Panc1 (cell line): ENCODE data around the gene EPHA3. TPM values are rescaled to one million over a fixed set of nuclear protein-coding genes. Genes with fewer than 3 reads are reported as not detected.

ENCODE experiments used
- ATAC-seq: fragments of 200-7000 bp; cut with Tn5 transposase; 2 replicates; pipeline ENCODE4 v1.9.1; 2020; ENCODE audit warnings: mild to moderate bottlenecking, moderate library complexity
- BruUV-seq: library from RNA; stranded (reverse); fragments of 400-500 nt; replicated peaks from 2 replicates; lab custom pipeline; 2021; lab: Mats Ljungman, UMichigan
- CTCF ChIA-PET: fragments of 300-600 bp; sonication (Branson Sonifier 250); formaldehyde crosslinking; loops from one replicate; lab custom pipeline; 2022; ENCODE audit warnings: antibody characterized with exemption; lab: Charles Lee
- POLR2A ChIA-PET: fragments of 300-600 bp; sonication (Branson Sonifier 250); formaldehyde crosslinking; loops from one replicate; lab custom pipeline; 2022; ENCODE audit warnings: antibody characterized with exemption; lab: Charles Lee
- DNase-seq: peaks from one replicate; pipeline ENCODE4 v3.0.0-alpha.2; 2010; ENCODE audit warnings: low read depth, low spot score
- H3K27ac ChIP-seq: 2 replicates; pipeline ENCODE4 v1.5.1; 2011; ENCODE audit warnings: mild to moderate bottlenecking, low read length, inconsistent platforms
- H3K27me3 ChIP-seq: fragments of 200-500 bp; sonication (Bioruptor generic); 2 replicates; pipeline ENCODE4 v1.6.0; 2014; ENCODE audit warnings: low read length, inconsistent platforms; ENCODE audit not compliant: control insufficient read depth, insufficient read depth
- H3K36me3 ChIP-seq: fragments of 200-500 bp; sonication (Bioruptor generic); 2 replicates; pipeline ENCODE4 v1.5.1; 2014; ENCODE audit warnings: inconsistent platforms, mild to moderate bottlenecking, low read length, moderate library complexity; ENCODE audit not compliant: control insufficient read depth, insufficient read depth
- H3K4me1 ChIP-seq: 2 replicates; pipeline ENCODE4 v1.5.1; 2011; ENCODE audit warnings: inconsistent platforms, mild to moderate bottlenecking, low read length, moderate library complexity; ENCODE audit not compliant: control insufficient read depth, insufficient read depth
- H3K4me3 ChIP-seq, 2 experiments: 2 replicates each; pipeline ENCODE4 v1.5.1; 2011 to 2012; ENCODE audit warnings: low read depth in 2 of 2, low read length in 2 of 2, mild to moderate bottlenecking in 2 of 2, inconsistent platforms in 1 of 2, moderate library complexity in 1 of 2
- H3K9me3 ChIP-seq: fragments of 200-500 bp; sonication (Bioruptor generic); 2 replicates; pipeline ENCODE4 v1.5.1; 2014; ENCODE audit warnings: low read depth, mild to moderate bottlenecking, inconsistent platforms, low read length, moderate library complexity; ENCODE audit not compliant: control insufficient read depth, insufficient read depth
- POLR2AphosphoS5 ChIP-seq: IDR thresholded peaks from 2 replicates; pipeline ENCODE4 v1.6.1; 2012; ENCODE audit warnings: mild to moderate bottlenecking, low read depth, low read length, moderate library complexity
- SIN3A ChIP-seq: IDR thresholded peaks from 2 replicates; pipeline ENCODE4 v1.6.1; 2012; ENCODE audit warnings: low read depth, mild to moderate bottlenecking, low read length, moderate library complexity, borderline replicate concordance; ENCODE audit not compliant: insufficient read depth
- TCF7L2 ChIP-seq: IDR thresholded peaks from 2 replicates; pipeline ENCODE4 v1.6.1; 2011; ENCODE audit warnings: mild to moderate bottlenecking, low read depth, low read length, inconsistent platforms
- in situ Hi-C: cut with HindIII; loops from 2 replicates; pipeline ENCODE4 v1.10.0; 2016; ENCODE audit warnings: low sequenced_read_pairs, low pct_unique_long_range_greater_than_20kb
- intact Hi-C: fragments of 100-400 bp; cut with micrococcal nuclease; formaldehyde crosslinking; loops from one replicate; pipeline ENCODE4 v1.10.0; 2022; ENCODE audit not compliant: unreplicated experiment
- total RNA-seq: library from RNA; stranded (reverse); gene quantifications from one replicate; pipeline ENCODE4 v1.2.1, GENCODE V29; 2021; ENCODE audit not compliant: unreplicated experiment
- TF ChIP-seq, protein P1 (sequence below): fragments of 450-650 bp; IDR thresholded peaks from 2 replicates; pipeline ENCODE4 v1.5.1; 2017; ENCODE audit warnings: mild to moderate bottlenecking
- TF ChIP-seq, protein P2 (sequence below), 2 experiments: IDR thresholded peaks; 2 replicates each; pipeline ENCODE4 v1.6.1; 2011 to 2012; ENCODE audit warnings: low read depth in 2 of 2, control low read depth in 1 of 2, low read length in 1 of 2, mild to moderate bottlenecking in 1 of 2, moderate library complexity in 1 of 2; ENCODE audit not compliant: insufficient read depth in 1 of 2

EPHA3 gene
- total RNA-seq, 1 experiment from 2014 or later = 0.05 TPM

DNA sequence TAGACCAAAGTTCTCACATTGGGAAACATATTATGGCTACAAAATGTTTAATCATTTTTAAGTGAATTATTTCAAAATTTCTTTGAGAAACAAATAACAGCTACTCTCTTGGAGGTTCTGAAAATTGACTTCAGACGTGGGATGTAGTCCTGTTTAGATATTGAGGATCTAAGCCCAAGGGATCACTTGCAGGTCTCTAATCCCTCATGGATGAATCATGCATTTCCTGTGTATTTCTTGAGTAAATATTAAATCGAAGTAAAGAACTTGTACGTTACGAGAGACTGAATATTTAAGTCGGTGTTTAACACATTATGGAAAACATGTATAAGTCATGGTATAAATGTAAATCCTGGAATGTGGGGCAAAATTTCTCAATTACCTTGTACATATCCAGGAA lies 119.8 kb downstream of the EPHA3 start:
- POLR2A ChIA-PET = no interaction called here
- H3K4me1 ChIP-seq = no peaks in the 10 kb centered on the region
- H3K9me3 ChIP-seq = no peaks in the 10 kb centered on the region
- ATAC-seq (no peak), DNase-seq (no peak)
- TF ChIP-seq POLR2AphosphoS5 = no peak
- TF ChIP-seq SIN3A = no peak
- H3K4me3 ChIP-seq = no peak overlapping the region
- no TSS peak for BruUV-seq
- no peaks in the 10 kb centered on the region for H3K36me3 ChIP-seq
- intact Hi-C loops (no loop called here), in situ Hi-C loops (no loop called here)
- no peak overlapping the region for H3K27ac ChIP-seq
- H3K27me3 ChIP-seq = no peaks in the 10 kb centered on the region
- CTCF ChIA-PET = no interaction called here

DNA sequence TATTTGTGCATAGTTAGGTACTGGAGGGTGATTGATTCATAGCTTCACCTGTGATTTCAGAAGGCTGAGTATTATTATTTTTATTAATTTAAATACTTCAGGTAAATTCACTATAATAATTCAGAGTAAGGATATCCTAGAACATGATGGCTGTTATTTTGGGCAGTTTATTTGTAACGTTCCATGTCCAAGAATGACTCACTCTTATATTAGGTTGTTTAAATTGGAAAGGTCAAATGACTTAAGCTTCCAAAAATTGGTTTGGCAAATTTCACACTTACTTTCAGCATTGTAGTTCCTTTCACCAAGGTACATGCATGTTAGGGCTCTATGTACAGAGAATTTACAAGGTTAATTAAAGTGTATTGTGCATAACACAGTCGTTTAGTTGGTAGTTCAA lies 120.2 kb downstream of the EPHA3 start:
- Histone ChIP-seq H3K36me3 (no peaks in the 10 kb centered on the region), H3K4me3 (no peak overlapping the region), H3K9me3 (no peaks in the 10 kb centered on the region), H3K27me3 (no peaks in the 10 kb centered on the region), H3K4me1 (no peaks in the 10 kb centered on the region), H3K27ac (no peak overlapping the region)
- ChIA-PET CTCF (no interaction called here), POLR2A (no interaction called here)
- DNase-seq (no peak), ATAC-seq (no peak)
- intact Hi-C loops = no loop called here
- in situ Hi-C loops = no loop called here
- no TSS peak for BruUV-seq
- TF ChIP-seq SIN3A (no peak), POLR2AphosphoS5 (no peak), TCF7L2 (no peak)
- TF ChIP-seq, protein P1, sequence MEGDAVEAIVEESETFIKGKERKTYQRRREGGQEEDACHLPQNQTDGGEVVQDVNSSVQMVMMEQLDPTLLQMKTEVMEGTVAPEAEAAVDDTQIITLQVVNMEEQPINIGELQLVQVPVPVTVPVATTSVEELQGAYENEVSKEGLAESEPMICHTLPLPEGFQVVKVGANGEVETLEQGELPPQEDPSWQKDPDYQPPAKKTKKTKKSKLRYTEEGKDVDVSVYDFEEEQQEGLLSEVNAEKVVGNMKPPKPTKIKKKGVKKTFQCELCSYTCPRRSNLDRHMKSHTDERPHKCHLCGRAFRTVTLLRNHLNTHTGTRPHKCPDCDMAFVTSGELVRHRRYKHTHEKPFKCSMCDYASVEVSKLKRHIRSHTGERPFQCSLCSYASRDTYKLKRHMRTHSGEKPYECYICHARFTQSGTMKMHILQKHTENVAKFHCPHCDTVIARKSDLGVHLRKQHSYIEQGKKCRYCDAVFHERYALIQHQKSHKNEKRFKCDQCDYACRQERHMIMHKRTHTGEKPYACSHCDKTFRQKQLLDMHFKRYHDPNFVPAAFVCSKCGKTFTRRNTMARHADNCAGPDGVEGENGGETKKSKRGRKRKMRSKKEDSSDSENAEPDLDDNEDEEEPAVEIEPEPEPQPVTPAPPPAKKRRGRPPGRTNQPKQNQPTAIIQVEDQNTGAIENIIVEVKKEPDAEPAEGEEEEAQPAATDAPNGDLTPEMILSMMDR = no peak
- TF ChIP-seq, protein P2, sequence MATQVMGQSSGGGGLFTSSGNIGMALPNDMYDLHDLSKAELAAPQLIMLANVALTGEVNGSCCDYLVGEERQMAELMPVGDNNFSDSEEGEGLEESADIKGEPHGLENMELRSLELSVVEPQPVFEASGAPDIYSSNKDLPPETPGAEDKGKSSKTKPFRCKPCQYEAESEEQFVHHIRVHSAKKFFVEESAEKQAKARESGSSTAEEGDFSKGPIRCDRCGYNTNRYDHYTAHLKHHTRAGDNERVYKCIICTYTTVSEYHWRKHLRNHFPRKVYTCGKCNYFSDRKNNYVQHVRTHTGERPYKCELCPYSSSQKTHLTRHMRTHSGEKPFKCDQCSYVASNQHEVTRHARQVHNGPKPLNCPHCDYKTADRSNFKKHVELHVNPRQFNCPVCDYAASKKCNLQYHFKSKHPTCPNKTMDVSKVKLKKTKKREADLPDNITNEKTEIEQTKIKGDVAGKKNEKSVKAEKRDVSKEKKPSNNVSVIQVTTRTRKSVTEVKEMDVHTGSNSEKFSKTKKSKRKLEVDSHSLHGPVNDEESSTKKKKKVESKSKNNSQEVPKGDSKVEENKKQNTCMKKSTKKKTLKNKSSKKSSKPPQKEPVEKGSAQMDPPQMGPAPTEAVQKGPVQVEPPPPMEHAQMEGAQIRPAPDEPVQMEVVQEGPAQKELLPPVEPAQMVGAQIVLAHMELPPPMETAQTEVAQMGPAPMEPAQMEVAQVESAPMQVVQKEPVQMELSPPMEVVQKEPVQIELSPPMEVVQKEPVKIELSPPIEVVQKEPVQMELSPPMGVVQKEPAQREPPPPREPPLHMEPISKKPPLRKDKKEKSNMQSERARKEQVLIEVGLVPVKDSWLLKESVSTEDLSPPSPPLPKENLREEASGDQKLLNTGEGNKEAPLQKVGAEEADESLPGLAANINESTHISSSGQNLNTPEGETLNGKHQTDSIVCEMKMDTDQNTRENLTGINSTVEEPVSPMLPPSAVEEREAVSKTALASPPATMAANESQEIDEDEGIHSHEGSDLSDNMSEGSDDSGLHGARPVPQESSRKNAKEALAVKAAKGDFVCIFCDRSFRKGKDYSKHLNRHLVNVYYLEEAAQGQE (IDR thresholded peaks at IDR 0.05; ENCODE audit: insufficient read depth in 1 of 2, low read depth in 2 of 2, low read length in 1 of 2) = no peak

DNA sequence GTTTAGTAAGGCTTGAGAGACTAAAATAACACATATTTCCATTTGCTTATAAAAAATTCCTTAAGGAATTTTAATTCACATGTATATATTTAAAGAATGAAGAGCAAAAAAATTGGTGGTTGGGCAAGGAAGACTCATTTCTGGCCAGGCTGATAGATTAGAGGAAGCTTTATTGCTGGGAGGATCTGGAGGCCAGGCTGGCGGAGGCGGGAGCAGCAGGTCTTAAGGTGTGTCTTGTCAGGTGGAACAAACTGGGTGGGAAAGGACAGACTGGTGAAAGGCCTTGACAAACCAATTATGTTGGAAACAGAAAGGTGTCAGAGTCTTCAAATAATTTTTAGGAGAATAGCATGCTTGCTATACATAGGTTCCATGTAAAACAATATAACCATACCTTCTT lies 124.7 kb downstream of the EPHA3 start:
- H3K4me3 ChIP-seq = no peak overlapping the region
- in situ Hi-C loops (no loop called here), intact Hi-C loops (no loop called here)
- no peaks in the 10 kb centered on the region for H3K4me1 ChIP-seq
- CTCF ChIA-PET = no interaction called here
- H3K36me3 ChIP-seq = no peaks in the 10 kb centered on the region
- no peaks in the 10 kb centered on the region for H3K9me3 ChIP-seq
- DNase-seq = no peak
- TF ChIP-seq SIN3A (no peak), POLR2AphosphoS5 (no peak), TCF7L2 (no peak)
- TF ChIP-seq, protein P2 (IDR thresholded peaks at IDR 0.05; ENCODE audit: insufficient read depth in 1 of 2, low read depth in 2 of 2, low read length in 1 of 2) = no peak
- TF ChIP-seq, protein P1 = no peak
- ATAC-seq = no peak
- no TSS peak for BruUV-seq
- no peaks in the 10 kb centered on the region for H3K27me3 ChIP-seq
- no peak overlapping the region for H3K27ac ChIP-seq
- POLR2A ChIA-PET = no interaction called here
